Smooth muscle cell (in vitro differentiated cells): ENCODE measurements around the gene TRAPPC12. TPM values are rescaled to one million over a fixed set of nuclear protein-coding genes. Genes with fewer than 3 reads are reported as not detected.

Experiments used
- DNase-seq: peaks from one replicate; lab custom pipeline; 2025; ENCODE audit not compliant: unreplicated experiment; lab: John Stamatoyannopoulos, UW
- H2AFZ ChIP-seq: fragments of 200-600 bp; sonication (generic); 2 replicates; pipeline ENCODE4 v1.6.0; 2016; ENCODE audit warnings: antibody characterized with exemption, low read depth, mild to moderate bottlenecking
- H3F3A ChIP-seq: fragments of 200-600 bp; sonication (generic); 2 replicates; pipeline ENCODE4 v1.6.0; 2017; ENCODE audit warnings: antibody characterized with exemption, low read depth
- H3K27ac ChIP-seq: fragments of 200-600 bp; sonication (generic); 2 replicates; pipeline ENCODE4 v1.5.1; 2016; ENCODE audit warnings: low read depth, mild to moderate bottlenecking
- H3K27me3 ChIP-seq: fragments of 200-600 bp; sonication (generic); 2 replicates; pipeline ENCODE4 v1.6.1; 2016; ENCODE audit warnings: low read depth, mild to moderate bottlenecking
- H3K36me3 ChIP-seq: fragments of 200-600 bp; sonication (generic); 2 replicates; pipeline ENCODE4 v1.5.1; 2016; ENCODE audit warnings: low read depth
- H3K4me1 ChIP-seq: fragments of 200-600 bp; sonication (generic); 2 replicates; pipeline ENCODE4 v1.5.1; 2016; ENCODE audit warnings: low read depth
- H3K4me2 ChIP-seq: fragments of 200-600 bp; sonication (generic); 2 replicates; pipeline ENCODE4 v1.6.0; 2016; ENCODE audit warnings: mild to moderate bottlenecking
- H3K4me3 ChIP-seq: fragments of 200-600 bp; sonication (generic); 2 replicates; pipeline ENCODE4 v1.5.1; 2016; ENCODE audit warnings: mild to moderate bottlenecking
- H3K79me2 ChIP-seq: fragments of 200-600 bp; sonication (generic); 2 replicates; pipeline ENCODE4 v1.6.0; 2016; ENCODE audit warnings: low read depth, mild to moderate bottlenecking
- H3K9ac ChIP-seq: fragments of 200-600 bp; sonication (generic); 2 replicates; pipeline ENCODE4 v1.6.0; 2016; ENCODE audit warnings: low read depth
- H3K9me3 ChIP-seq: fragments of 200-600 bp; sonication (generic); replicated peaks from 2 replicates; pipeline ENCODE4 v1.5.1; 2016; ENCODE audit warnings: low read depth
- H4K20me1 ChIP-seq: fragments of 200-600 bp; sonication (generic); 2 replicates; pipeline ENCODE4 v1.6.0; 2016; ENCODE audit warnings: low read depth
- CTCF ChIP-seq: fragments of 200-600 bp; sonication (generic); IDR thresholded peaks from 2 replicates; pipeline ENCODE4 v1.5.1; 2017; ENCODE audit warnings: borderline replicate concordance, mild to moderate bottlenecking, antibody characterized with exemption; ENCODE audit not compliant: insufficient read depth, poor library complexity, severe bottlenecking
- WGBS: methylation state at CpG from one replicate; pipeline ENCODE4 v1.1.7; 2016; ENCODE audit warnings: low lambda C conversion rate; 5-methylcytosine and 5-hydroxymethylcytosine counted together
- polyA plus RNA-seq: library from polyadenylated mRNA; unstranded; fragments of >200 nt; fragmentation: Nextera tagmentation; extraction: Ambion mirVana; gene quantifications from 2 replicates; pipeline ENCODE4 v1.2.1, GENCODE V29; 2016
- total RNA-seq: library from RNA; depleted of rRNA; stranded (reverse); fragments of >200 nt; gene quantifications from 2 replicates; pipeline ENCODE4 v1.2.3, GENCODE V29; 2014

Gene TRAPPC12
- total and polyA plus RNA-seq, 2 experiments from 2014 or later = 26.0 to 55.4 TPM

GRCh38 chr2:3390041-3390440 lies 10.5 kb downstream of the TRAPPC12 start:
- peaks cover 17% of the 10 kb centered on the region for H3K36me3 ChIP-seq
- H3F3A ChIP-seq = no peaks in the 10 kb centered on the region
- H3K4me1 ChIP-seq = no peaks in the 10 kb centered on the region
- H3K4me3 ChIP-seq = no peak overlapping the region
- no peaks in the 10 kb centered on the region for H3K9me3 ChIP-seq
- H3K27ac ChIP-seq = no peak overlapping the region
- H3K9ac ChIP-seq = no peak overlapping the region
- H3K27me3 ChIP-seq = no peaks in the 10 kb centered on the region
- H3K4me2 ChIP-seq = no peak overlapping the region
- peaks cover 4% of the 10 kb centered on the region for H4K20me1 ChIP-seq
- 98% methylated on average over 8 of the region's 8 CpGs for WGBS
- peaks cover 9% of the 10 kb centered on the region for H3K79me2 ChIP-seq
- no peak overlapping the region for H2AFZ ChIP-seq
- TF ChIP-seq CTCF = no peak
- no peak for DNase-seq

- no peak for TF ChIP-seq CTCF
- no peak overlapping the region for H2AFZ ChIP-seq
- H3F3A ChIP-seq = no peaks in the 10 kb centered on the region
- H3K27ac ChIP-seq = no peak overlapping the region
- H3K4me2 ChIP-seq = no peak overlapping the region
- peaks cover 12% of the 10 kb centered on the region for H3K9me3 ChIP-seq
- peaks cover 4% of the 10 kb centered on the region for H4K20me1 ChIP-seq
- H3K36me3 ChIP-seq = peaks cover 34% of the 10 kb centered on the region
- peaks cover 11% of the 10 kb centered on the region for H3K79me2 ChIP-seq
- no peak overlapping the region for H3K4me3 ChIP-seq
- DNase-seq = no peak
- no peaks in the 10 kb centered on the region for H3K4me1 ChIP-seq
- H3K9ac ChIP-seq = no peak overlapping the region
- 93% methylated on average over 4 of the region's 4 CpGs for WGBS
- no peaks in the 10 kb centered on the region for H3K27me3 ChIP-seq
These were observed 12.7 kb downstream of the TRAPPC12 start for GRCh38 chr2:3392216-3392615.

- Histone ChIP-seq H2AFZ (no peak overlapping the region), H3K27ac (no peak overlapping the region), H3K27me3 (no peaks in the 10 kb centered on the region), H3F3A (no peaks in the 10 kb centered on the region), H4K20me1 (peaks cover 13% of the 10 kb centered on the region), H3K9ac (no peak overlapping the region), H3K4me2 (no peak overlapping the region), H3K4me3 (no peak overlapping the region), H3K36me3 (peaks cover 17% of the 10 kb centered on the region), H3K79me2 (peaks cover 11% of the 10 kb centered on the region), H3K9me3 (peaks cover 12% of the 10 kb centered on the region), H3K4me1 (no peaks in the 10 kb centered on the region)
- WGBS = 97% methylated on average over 1 of the region's 1 CpG
- no peak for TF ChIP-seq CTCF
- DNase-seq = no peak
These were observed 17.5 kb downstream of the TRAPPC12 start for GRCh38 chr2:3396920-3397559.

- peaks cover 13% of the 10 kb centered on the region for H3K79me2 ChIP-seq
- no peak overlapping the region for H2AFZ ChIP-seq
- H4K20me1 ChIP-seq = peaks cover 19% of the 10 kb centered on the region
- H3K4me3 ChIP-seq = no peak overlapping the region
- 87% methylated on average over 5 of the region's 5 CpGs for WGBS
- H3F3A ChIP-seq = no peaks in the 10 kb centered on the region
- no peaks in the 10 kb centered on the region for H3K4me1 ChIP-seq
- no peak overlapping the region for H3K9ac ChIP-seq
- H3K27ac ChIP-seq = no peak overlapping the region
- H3K4me2 ChIP-seq = no peak overlapping the region
- H3K36me3 ChIP-seq = peaks cover 17% of the 10 kb centered on the region
- no peak for DNase-seq
- no peak for TF ChIP-seq CTCF
- H3K9me3 ChIP-seq = peaks cover 12% of the 10 kb centered on the region
- H3K27me3 ChIP-seq = no peaks in the 10 kb centered on the region
These were observed 19.4 kb downstream of the TRAPPC12 start for GRCh38 chr2:3398857-3399256.
